ENCODE results near the gene FAM200C. TPM values are rescaled to one million over a fixed set of nuclear protein-coding genes. Genes with fewer than 3 reads are reported as not detected.

The FAM200C gene
- total RNA-seq, 4 donors from 2014 or later: 0.37 to 7.8 (median 2.5) TPM

DNA sequence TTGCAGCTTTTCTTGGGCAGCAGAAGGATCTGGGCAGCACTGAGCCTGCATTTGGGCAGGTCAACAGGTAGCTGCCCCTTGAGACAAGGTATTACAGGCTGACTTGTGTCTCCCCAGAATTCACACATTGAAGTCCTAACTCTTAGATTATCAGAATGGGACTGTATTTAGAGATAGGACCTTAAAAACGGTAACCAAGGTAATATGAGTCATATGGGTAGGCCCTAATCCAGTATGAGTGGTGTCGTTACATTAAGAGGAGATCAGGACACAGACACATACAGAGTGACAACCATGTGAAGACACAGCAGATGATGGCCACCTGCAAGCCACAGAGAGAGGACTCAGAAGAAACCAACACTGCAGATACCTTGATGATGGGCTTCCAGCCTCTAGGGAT lies 32.6 kb downstream of the FAM200C start:
- intact Hi-C loops (cut with DNase I; ENCODE audit: low total_unique reads): no loop called here
- no peak overlapping the region for H3K27ac ChIP-seq
- no peak overlapping the region for H3K4me3 ChIP-seq
- H3K9me3 ChIP-seq: no peaks in the 10 kb centered on the region
- H3K27me3 ChIP-seq: no peaks in the 10 kb centered on the region
- DNase-seq: no peak
- TF ChIP-seq EP300 (IDR thresholded peaks at IDR 0.05; ENCODE audit: low read depth): no peak
- TF ChIP-seq POLR2A (IDR thresholded peaks at IDR 0.05): no peak
- WGBS, 2 donors (ENCODE audit: low coverage in 1 of 2): 43 to 64% methylated on average over 2 of the region's 2 CpGs
- in situ Hi-C loops (cut with MboI; ENCODE audit: low pct_ligation_motif_present in 1 of 4, low pct_unique_long_range_greater_than_20kb in 1 of 4, low sequenced_read_pairs in 3 of 4): no loop called here
- H3K36me3 ChIP-seq: no peaks in the 10 kb centered on the region
- peaks cover 3 to 20% (median 12%) of the 10 kb centered on the region in 4 donors for H3K4me1 ChIP-seq

DNA sequence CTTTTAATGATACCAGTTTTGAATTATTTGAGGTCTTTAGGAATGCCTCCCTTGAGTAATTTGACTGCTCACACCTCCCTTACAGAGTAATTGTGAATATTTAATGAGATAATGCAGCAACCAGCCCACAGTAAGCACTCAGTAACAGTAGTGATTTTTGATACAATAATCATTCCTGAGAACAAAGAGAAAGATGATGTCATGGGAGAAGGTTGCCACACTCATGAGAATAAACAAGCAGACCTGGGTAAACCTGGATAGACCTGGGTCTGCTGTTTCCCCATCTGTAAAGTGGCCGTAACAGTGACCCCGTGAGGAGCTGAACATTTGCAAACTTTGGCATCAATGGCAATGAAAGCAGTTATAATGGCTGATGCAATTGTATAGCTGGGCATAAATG lies 33.6 kb downstream of the FAM200C start:
- in situ Hi-C loops (cut with MboI; ENCODE audit: low pct_ligation_motif_present in 1 of 4, low pct_unique_long_range_greater_than_20kb in 1 of 4, low sequenced_read_pairs in 3 of 4): no loop called here
- Histone ChIP-seq H3K4me3 (no peak overlapping the region), H3K27ac (no peak overlapping the region), H3K27me3 (no peaks in the 10 kb centered on the region), H3K36me3 (no peaks in the 10 kb centered on the region), H3K9me3 (no peaks in the 10 kb centered on the region), H3K4me1 (peaks cover 3 to 20% (median 12%) of the 10 kb centered on the region in 4 donors)
- intact Hi-C loops (cut with DNase I; ENCODE audit: low total_unique reads): no loop called here
- DNase-seq: no peak
- no peak for TF ChIP-seq POLR2A (IDR thresholded peaks at IDR 0.05)
- no peak for TF ChIP-seq POLR2AphosphoS5 (IDR thresholded peaks at IDR 0.05)
- TF ChIP-seq, protein P1, sequence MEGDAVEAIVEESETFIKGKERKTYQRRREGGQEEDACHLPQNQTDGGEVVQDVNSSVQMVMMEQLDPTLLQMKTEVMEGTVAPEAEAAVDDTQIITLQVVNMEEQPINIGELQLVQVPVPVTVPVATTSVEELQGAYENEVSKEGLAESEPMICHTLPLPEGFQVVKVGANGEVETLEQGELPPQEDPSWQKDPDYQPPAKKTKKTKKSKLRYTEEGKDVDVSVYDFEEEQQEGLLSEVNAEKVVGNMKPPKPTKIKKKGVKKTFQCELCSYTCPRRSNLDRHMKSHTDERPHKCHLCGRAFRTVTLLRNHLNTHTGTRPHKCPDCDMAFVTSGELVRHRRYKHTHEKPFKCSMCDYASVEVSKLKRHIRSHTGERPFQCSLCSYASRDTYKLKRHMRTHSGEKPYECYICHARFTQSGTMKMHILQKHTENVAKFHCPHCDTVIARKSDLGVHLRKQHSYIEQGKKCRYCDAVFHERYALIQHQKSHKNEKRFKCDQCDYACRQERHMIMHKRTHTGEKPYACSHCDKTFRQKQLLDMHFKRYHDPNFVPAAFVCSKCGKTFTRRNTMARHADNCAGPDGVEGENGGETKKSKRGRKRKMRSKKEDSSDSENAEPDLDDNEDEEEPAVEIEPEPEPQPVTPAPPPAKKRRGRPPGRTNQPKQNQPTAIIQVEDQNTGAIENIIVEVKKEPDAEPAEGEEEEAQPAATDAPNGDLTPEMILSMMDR (IDR thresholded peaks at IDR 0.05): no peak
- no peak for TF ChIP-seq EP300 (IDR thresholded peaks at IDR 0.05; ENCODE audit: low read depth)
- 71% methylated on average over 2 of the region's 2 CpGs; no CpG with 5 or more reads in 1 of the 2 donors for WGBS, 2 donors (ENCODE audit: low coverage in 1 of 2)

DNA sequence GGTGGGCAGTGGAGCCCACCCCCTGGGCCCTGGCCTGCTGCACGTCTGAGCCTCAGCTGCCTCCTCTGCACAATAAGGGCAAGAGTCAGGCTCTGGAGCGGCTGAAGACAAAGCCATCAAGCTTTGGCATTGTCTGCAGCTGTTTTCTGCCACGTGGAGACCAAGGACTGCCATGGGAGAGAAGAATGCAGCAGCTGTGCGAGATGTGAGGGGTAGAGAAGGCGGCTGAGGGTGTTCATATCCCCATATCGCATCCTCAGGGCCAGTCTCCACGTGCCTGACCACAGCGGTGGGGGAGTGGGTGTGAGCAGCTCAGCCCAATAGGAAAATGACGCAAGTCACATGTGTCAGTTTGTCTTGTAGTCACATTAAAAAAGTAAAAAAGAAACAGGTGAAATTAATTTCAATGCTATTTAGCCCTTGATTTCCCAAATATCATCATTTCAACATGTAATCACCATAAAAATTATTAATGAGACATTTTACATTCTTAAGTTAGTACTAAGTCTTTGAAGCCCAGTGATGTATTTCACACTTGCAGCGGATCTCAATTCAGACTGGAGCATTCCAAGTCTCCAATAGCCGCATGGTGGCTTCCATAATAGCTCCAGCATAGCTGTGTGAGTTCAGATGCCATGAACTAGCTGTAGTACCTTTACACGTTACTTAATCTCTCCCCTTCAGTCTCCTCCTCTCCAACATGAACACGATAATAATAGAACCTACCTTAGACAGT lies 36.0 kb downstream of the FAM200C start:
- DNase-seq: no peak
- Histone ChIP-seq H3K27ac (peak overlapping the region; percentile 7 to 57 (median 48)), H3K36me3 (no peaks in the 10 kb centered on the region), H3K27me3 (no peaks in the 10 kb centered on the region), H3K4me1 (peaks cover 5 to 30% (median 12%) of the 10 kb centered on the region in 4 donors), H3K4me3 (no peak overlapping the region), H3K9me3 (no peaks in the 10 kb centered on the region)
- WGBS, 2 donors (ENCODE audit: low coverage in 1 of 2): 76 to 79% methylated on average over 8 to 13 of the region's 13 CpGs
- in situ Hi-C loops (cut with MboI; ENCODE audit: low pct_ligation_motif_present in 1 of 4, low pct_unique_long_range_greater_than_20kb in 1 of 4, low sequenced_read_pairs in 3 of 4): no loop called here
- intact Hi-C loops (cut with DNase I; ENCODE audit: low total_unique reads): no loop called here
- TF ChIP-seq, protein P1 (IDR thresholded peaks at IDR 0.05): no peak
- no peak for TF ChIP-seq POLR2AphosphoS5 (IDR thresholded peaks at IDR 0.05)
- no peak for TF ChIP-seq EP300 (IDR thresholded peaks at IDR 0.05; ENCODE audit: low read depth)
- TF ChIP-seq POLR2A (IDR thresholded peaks at IDR 0.05): no peak

DNA sequence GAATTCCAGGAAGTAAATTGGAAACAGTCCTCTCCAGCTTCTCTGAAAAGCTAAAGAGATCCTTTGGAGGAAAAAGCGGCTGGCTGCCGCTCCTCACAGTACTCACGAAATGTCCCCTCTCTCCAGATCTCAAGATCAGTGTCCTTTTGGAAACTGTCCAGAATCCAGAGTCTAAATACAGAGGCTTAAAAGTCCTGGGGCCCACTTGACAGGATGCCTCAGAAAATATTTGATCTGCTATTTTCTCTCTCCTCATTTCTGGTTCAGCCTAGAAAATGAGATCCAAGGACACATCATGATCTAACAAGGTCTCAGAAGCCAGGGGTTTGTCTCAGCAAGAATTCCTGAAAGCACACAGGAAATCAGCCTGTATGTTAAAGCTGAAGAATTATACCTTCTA lies 36.6 kb downstream of the FAM200C start:
- no peak for DNase-seq
- in situ Hi-C loops (cut with MboI; ENCODE audit: low pct_ligation_motif_present in 1 of 4, low pct_unique_long_range_greater_than_20kb in 1 of 4, low sequenced_read_pairs in 3 of 4) (no loop called here), intact Hi-C loops (cut with DNase I; ENCODE audit: low total_unique reads) (no loop called here)
- WGBS, 2 donors (ENCODE audit: low coverage in 1 of 2): 57% methylated on average over 3 of the region's 3 CpGs; no CpG with 5 or more reads in 1 of the 2 donors
- Histone ChIP-seq H3K27ac (peak overlapping the region; percentile 7 to 57 (median 48)), H3K36me3 (no peaks in the 10 kb centered on the region), H3K27me3 (no peaks in the 10 kb centered on the region), H3K4me1 (peaks cover 5 to 35% (median 12%) of the 10 kb centered on the region in 4 donors), H3K4me3 (no peak overlapping the region), H3K9me3 (no peaks in the 10 kb centered on the region)
- TF ChIP-seq POLR2AphosphoS5 (IDR thresholded peaks at IDR 0.05): no peak
- no peak for TF ChIP-seq EP300 (IDR thresholded peaks at IDR 0.05; ENCODE audit: low read depth)
- TF ChIP-seq, protein P1 (IDR thresholded peaks at IDR 0.05): no peak
- TF ChIP-seq POLR2A (IDR thresholded peaks at IDR 0.05): no peak
